GM19395 (cell line): ENCODE results near the gene DIO3.
"Not testable (repeated sequence)": the region's sequence is repeated elsewhere in the genome, so short reads cannot be mapped to it uniquely, and the experiment has no call there.

Experiments
- ATAC-seq: cut with Tn5 transposase; IDR thresholded peaks from one replicate; pipeline ENCODE4 v1.9.1; 2021; ENCODE audit warnings: mild to moderate bottlenecking, moderate library complexity; ENCODE audit not compliant: unreplicated experiment

DIO3 gene

GRCh38 chr14:101540481-101541462 is 20.5 kb upstream of the DIO3 start:
- ATAC-seq: no peak

GRCh38 chr14:101542391-101542790 is 18.9 kb upstream of the DIO3 start:
- ATAC-seq: no peak

GRCh38 chr14:101543814-101544213 is 17.5 kb upstream of the DIO3 start:
- ATAC-seq: no peak

- no peak for ATAC-seq
Measured at GRCh38 chr14:101544550-101544949, 16.7 kb upstream of the DIO3 start.

GRCh38 chr14:101546706-101547105 is 14.6 kb upstream of the DIO3 start:
- no peak for ATAC-seq

GRCh38 chr14:101547107-101547738 is 14.1 kb upstream of the DIO3 start:
- no peak for ATAC-seq

- ATAC-seq: no peak
Measured at GRCh38 chr14:101547961-101548669, 13.2 kb upstream of the DIO3 start.

- ATAC-seq: no peak
Measured at GRCh38 chr14:101548710-101549109, 12.6 kb upstream of the DIO3 start.

GRCh38 chr14:101549154-101549553 is 12.1 kb upstream of the DIO3 start:
- ATAC-seq: no peak

GRCh38 chr14:101550202-101550912 is 10.9 kb upstream of the DIO3 start:
- ATAC-seq: not testable (repeated sequence)

- ATAC-seq: no peak
Measured at GRCh38 chr14:101551729-101552595, 9.3 kb upstream of the DIO3 start.

- no peak for ATAC-seq
Measured at GRCh38 chr14:101552786-101553231, 8.5 kb upstream of the DIO3 start.

GRCh38 chr14:101553393-101553792 is 7.9 kb upstream of the DIO3 start:
- ATAC-seq: no peak

GRCh38 chr14:101553931-101554330 is 7.4 kb upstream of the DIO3 start:
- ATAC-seq: no peak

GRCh38 chr14:101554991-101555668 is 6.2 kb upstream of the DIO3 start:
- ATAC-seq: no peak

GRCh38 chr14:101555669-101556043 is 5.6 kb upstream of the DIO3 start:
- not testable (repeated sequence) for ATAC-seq

- ATAC-seq: no peak
Measured at GRCh38 chr14:101556131-101556530, 5.2 kb upstream of the DIO3 start.

- ATAC-seq: no peak
Measured at GRCh38 chr14:101556566-101557320, 4.6 kb upstream of the DIO3 start.

- no peak for ATAC-seq
Measured at GRCh38 chr14:101557321-101557695, 4.0 kb upstream of the DIO3 start.
